CD4-positive, alpha-beta T cell (primary cell): Measurements from ENCODE around the gene SLC37A2. TPM values are rescaled to one million over a fixed set of nuclear protein-coding genes. Genes with fewer than 3 reads are reported as not detected.

Experiments used
- ATAC-seq: fragments of 200-7000 bp; cut with Tn5 transposase; one replicate; pipeline ENCODE4 v1.10.0; 2022; ENCODE audit warnings: mild to moderate bottlenecking; ENCODE audit not compliant: poor library complexity
- CTCF ChIA-PET: fragments of 350-600 bp; sonication (Branson Sonifier 250); formaldehyde crosslinking; loops from one replicate; lab custom pipeline; 2021; ENCODE audit warnings: antibody characterized with exemption, inconsistent platforms; lab: Charles Lee
- POLR2A ChIA-PET: fragments of 350-600 bp; sonication (Branson Sonifier 250); formaldehyde crosslinking; loops from one replicate; lab custom pipeline; 2021; ENCODE audit warnings: antibody characterized with exemption, inconsistent platforms; lab: Charles Lee
- DNase-seq, 14 experiments: peaks; one replicate each; pipeline ENCODE4 v3.0.0-alpha.2; 2013 to 2020; ENCODE audit warnings: mixed read lengths in 2 of 14
- H3K27ac ChIP-seq, 2 donors: one replicate each; pipeline versions ENCODE4 v1.5.1 to v1.7.0; 2013; ENCODE audit warnings: low read length in 2 of 2, low read depth in 1 of 2, mild to moderate bottlenecking in 1 of 2
- H3K27me3 ChIP-seq, 2 experiments: 1 replicate in 1 of 2; 2 replicates in 1 of 2; pipeline versions ENCODE4 v1.6.1 to v1.7.0; 2013; ENCODE audit warnings: low read length in 2 of 2, control low read depth in 1 of 2, mild to moderate bottlenecking in 1 of 2, moderate library complexity in 1 of 2; ENCODE audit not compliant: insufficient read depth in 2 of 2, control insufficient read depth in 1 of 2
- H3K36me3 ChIP-seq: one replicate; pipeline ENCODE4 v1.6.1; 2013; ENCODE audit warnings: low read length, control low read depth; ENCODE audit not compliant: insufficient read depth
- H3K4me1 ChIP-seq: one replicate; pipeline ENCODE4 v1.6.1; 2013; ENCODE audit warnings: low read length, control low read depth; ENCODE audit not compliant: insufficient read depth
- H3K4me3 ChIP-seq: one replicate; pipeline ENCODE4 v1.5.1; 2013; ENCODE audit warnings: mild to moderate bottlenecking, low read length, moderate library complexity
- H3K9me3 ChIP-seq, 2 experiments: 1 replicate in 1 of 2; 2 replicates in 1 of 2; pipeline versions ENCODE4 v1.6.1 to v1.7.0; 2013; ENCODE audit warnings: low read length in 2 of 2, mild to moderate bottlenecking in 2 of 2, control low read depth in 1 of 2, moderate library complexity in 1 of 2; ENCODE audit not compliant: control insufficient read depth in 1 of 2, insufficient read depth in 1 of 2
- H3K27ac Mint-ChIP-seq: one replicate; pipeline ENCODE4 v1.8.0; 2020; ENCODE audit warnings: mixed read lengths
- H3K27me3 Mint-ChIP-seq: one replicate; pipeline ENCODE4 v1.8.0; 2021; ENCODE audit warnings: mixed read lengths
- H3K36me3 Mint-ChIP-seq: one replicate; pipeline ENCODE4 v1.8.0; 2021; ENCODE audit warnings: low read depth, mixed read lengths
- H3K4me1 Mint-ChIP-seq: one replicate; pipeline ENCODE4 v1.8.0; 2021; ENCODE audit warnings: low read depth, mixed read lengths
- H3K4me3 Mint-ChIP-seq: one replicate; pipeline ENCODE4 v1.8.0; 2020; ENCODE audit warnings: mild to moderate bottlenecking, mixed read lengths
- H3K9me3 Mint-ChIP-seq: one replicate; pipeline ENCODE4 v1.8.0; 2020; ENCODE audit warnings: mixed read lengths
- CTCF ChIP-seq: fragments of 200-600 bp; IDR thresholded peaks from one replicate; pipeline ENCODE4 v1.8.0; 2022; ENCODE audit warnings: antibody characterized with exemption, mild to moderate bottlenecking
- intact Hi-C, 2 experiments: fragments of 100-400 bp; cut with DNase I in 1 of 2; cut with micrococcal nuclease in 1 of 2; formaldehyde crosslinking; loops; one replicate each; pipeline versions ENCODE4 v1.15.1 to v1.9.0; 2023 to 2025; cut with DNase I, micrococcal nuclease
- total RNA-seq, 174 experiments: library from RNA in 2 of 174; stranded (reverse) in 2 of 174; gene quantifications; one replicate each; pipeline ENCODE4 v1.2.3 and lab custom pipeline; 2021 to 2026

SLC37A2 gene
- total RNA-seq, 2 experiments from 2014 or later = 0.25 to 0.34 TPM

- H3K4me1 Mint-ChIP-seq = no peaks in the 10 kb centered on the region
- H3K4me3 Mint-ChIP-seq = no peak overlapping the region
- Histone ChIP-seq H3K27ac (no peak overlapping the region), H3K4me3 (no peak overlapping the region), H3K27me3 (peaks cover 12 to 33% of the 10 kb centered on the region in 2 experiments), H3K36me3 (no peaks in the 10 kb centered on the region), H3K4me1 (no peaks in the 10 kb centered on the region), H3K9me3 (no peaks in the 10 kb centered on the region)
- no peak for TF ChIP-seq CTCF
- no peak for DNase-seq
- ChIA-PET CTCF (no interaction called here), POLR2A (no interaction called here)
- no peaks in the 10 kb centered on the region for H3K36me3 Mint-ChIP-seq
- peaks cover 69% of the 10 kb centered on the region for H3K27me3 Mint-ChIP-seq
- no peak overlapping the region for H3K27ac Mint-ChIP-seq
- ATAC-seq = no peak
- intact Hi-C loops = no loop called here
- H3K9me3 Mint-ChIP-seq = no peaks in the 10 kb centered on the region
These were observed 69.5 kb downstream of the SLC37A2 start for GRCh38 chr11:125132596-125132995.

GRCh38 chr11:125136001-125136400, 72.9 kb downstream of the SLC37A2 start:
- Mint-ChIP-seq H3K36me3 (no peaks in the 10 kb centered on the region), H3K4me3 (no peak overlapping the region), H3K27me3 (peaks cover 70% of the 10 kb centered on the region), H3K9me3 (no peaks in the 10 kb centered on the region), H3K27ac (no peak overlapping the region), H3K4me1 (no peaks in the 10 kb centered on the region)
- Histone ChIP-seq H3K4me1 (no peaks in the 10 kb centered on the region), H3K9me3 (no peaks in the 10 kb centered on the region), H3K4me3 (no peak overlapping the region), H3K27ac (no peak overlapping the region), H3K36me3 (no peaks in the 10 kb centered on the region), H3K27me3 (peaks cover 15 to 27% of the 10 kb centered on the region in 2 experiments)
- ATAC-seq = no peak
- ChIA-PET CTCF (no interaction called here), POLR2A (no interaction called here)
- DNase-seq = no peak
- TF ChIP-seq CTCF = no peak
- intact Hi-C loops = no loop called here

GRCh38 chr11:125138966-125139365, 75.9 kb downstream of the SLC37A2 start:
- ATAC-seq = no peak
- Mint-ChIP-seq H3K9me3 (no peaks in the 10 kb centered on the region), H3K4me3 (no peak overlapping the region), H3K4me1 (peaks cover 6% of the 10 kb centered on the region), H3K36me3 (no peaks in the 10 kb centered on the region), H3K27ac (no peak overlapping the region), H3K27me3 (peaks cover 71% of the 10 kb centered on the region)
- TF ChIP-seq CTCF = no peak
- Histone ChIP-seq H3K27ac (no peak overlapping the region), H3K4me3 (no peak overlapping the region), H3K27me3 (peaks cover 18 to 29% of the 10 kb centered on the region in 2 experiments), H3K36me3 (no peaks in the 10 kb centered on the region), H3K9me3 (peaks cover 0 to 3% of the 10 kb centered on the region in 2 experiments), H3K4me1 (peaks cover 6% of the 10 kb centered on the region)
- ChIA-PET CTCF (interaction anchor here (0.5 kb wide), 1 partner anchor 435 kb away, joined by 3 read pairs; no protein-coding TSS in a partner anchor), POLR2A (no interaction called here)
- intact Hi-C loops = loop anchor here in 1 of 2 experiments (1.0 kb wide), 1 partner anchor 173 kb away; no protein-coding TSS in a partner anchor
- no peak for DNase-seq
